ENCODE measurements around the gene SBNO2. TPM values are rescaled to one million over a fixed set of nuclear protein-coding genes. Genes with fewer than 3 reads are reported as not detected.

SBNO2 gene
- total RNA-seq, 1 experiment from 2014 or later: 123 TPM

- CTCF ChIA-PET: interaction anchor here (0.5 kb wide), 1 partner anchor 51 kb away, joined by 4 read pairs; no protein-coding TSS in a partner anchor
- POLR2A ChIA-PET: interaction anchor here (0.6 to 6.6 kb wide), 17 partner anchors 9 to 165 kb away, joined by 3 to 73 read pairs (median 5); partner anchors contain the start of genes ARHGAP45 and CNN2
- DNase-seq (ENCODE audit: unreplicated experiment): peak; percentile 73
- Mint-ChIP-seq H3K4me1 (ENCODE audit: insufficient read depth, unreplicated experiment) (peaks cover 6% of the 10 kb centered on the region), H3K9me3 (ENCODE audit: unreplicated experiment) (no peaks in the 10 kb centered on the region), H3K27ac (ENCODE audit: low read depth, unreplicated experiment) (no peak overlapping the region), H3K36me3 (ENCODE audit: insufficient read depth, unreplicated experiment) (peaks cover 59% of the 10 kb centered on the region), H3K27me3 (ENCODE audit: insufficient read depth, unreplicated experiment) (no peaks in the 10 kb centered on the region), H3K4me3 (ENCODE audit: unreplicated experiment) (peak overlapping the region; percentile 71)
- TF ChIP-seq CTCF (IDR thresholded peaks at IDR 0.05; ENCODE audit: unreplicated experiment): no peak
- intact Hi-C loops (cut with micrococcal nuclease): loop anchor here (5.0 kb wide), 2 partner anchors 37 to 78 kb away; partner anchors contain the start of gene ARHGAP45
- no TSS peak for BruUV-seq (replicated peaks)
These were observed 69.6 kb downstream of the SBNO2 start for GRCh38 chr19:1104311-1105007.

DNA sequence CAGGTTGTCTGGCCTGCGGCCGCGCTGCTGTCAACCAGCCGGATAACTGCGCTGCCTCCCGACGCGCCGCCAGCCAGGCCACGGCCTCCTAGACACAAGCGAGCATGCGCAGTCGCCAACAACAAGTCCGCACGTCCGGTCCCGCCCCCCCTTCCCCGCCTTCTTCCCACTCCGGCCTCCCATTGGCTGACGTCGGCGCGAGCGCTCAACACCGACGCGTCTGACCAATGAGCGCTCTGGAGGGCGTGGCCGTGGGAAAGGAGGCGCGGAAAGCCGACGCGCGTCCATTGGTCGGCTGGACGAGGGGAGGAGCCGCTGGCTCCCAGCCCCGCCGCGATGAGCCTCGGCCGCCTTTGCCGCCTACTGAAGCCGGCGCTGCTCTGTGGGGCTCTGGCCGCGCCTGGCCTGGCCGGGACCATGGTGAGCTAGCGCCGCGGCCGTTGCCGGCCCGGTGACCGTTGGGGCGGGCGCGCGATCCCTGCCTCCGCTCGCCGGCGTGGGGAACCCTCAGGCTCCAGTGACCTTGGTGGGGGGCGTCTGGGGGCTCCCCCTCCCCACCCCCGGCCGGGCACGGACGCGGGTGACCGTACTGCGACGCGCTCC, 70.3 kb downstream of the SBNO2 start, which contains the start of gene GPX4:
GPX4 (plus strand) TSS at position 287 of the 603 bp plus-strand sequence; CDS start at position 337, 50 bp downstream.
- Mint-ChIP-seq H3K27ac (ENCODE audit: low read depth, unreplicated experiment) (peak within 1 kb of the TSS; percentile 78), H3K27me3 (ENCODE audit: insufficient read depth, unreplicated experiment) (no peaks in the 10 kb centered on the region), H3K4me1 (ENCODE audit: insufficient read depth, unreplicated experiment) (peaks cover 10% of the 10 kb centered on the region), H3K36me3 (ENCODE audit: insufficient read depth, unreplicated experiment) (peaks cover 53% of the 10 kb centered on the region), H3K9me3 (ENCODE audit: unreplicated experiment) (peaks cover 2% of the 10 kb centered on the region), H3K4me3 (ENCODE audit: unreplicated experiment) (peak within 1 kb of the TSS; percentile 71)
- ChIA-PET CTCF (interaction anchor here (0.5 to 1.3 kb wide), 3 partner anchors 39 to 161 kb away, joined by 3 to 4 read pairs (median 3); no protein-coding TSS in a partner anchor), POLR2A (interaction anchor here (0.6 to 6.6 kb wide), 21 partner anchors 10 to 166 kb away, joined by 3 to 73 read pairs (median 4); partner anchors contain the start of genes ARHGAP45 and CNN2)
- no peak for TF ChIP-seq CTCF (IDR thresholded peaks at IDR 0.05; ENCODE audit: unreplicated experiment)
- BruUV-seq (replicated peaks): no TSS peak
- intact Hi-C loops (cut with micrococcal nuclease): loop anchor here (5.0 kb wide), 2 partner anchors 37 to 78 kb away; partner anchors contain the start of gene ARHGAP45
- peak; percentile 100 for DNase-seq (ENCODE audit: unreplicated experiment)

GRCh38 chr19:1103132-1103707, 70.8 kb downstream of the SBNO2 start:
- peaks cover 16% of the 10 kb centered on the region for H3K4me1 Mint-ChIP-seq (ENCODE audit: insufficient read depth, unreplicated experiment)
- TSS peak; percentile 78 for BruUV-seq (replicated peaks)
- H3K4me3 Mint-ChIP-seq (ENCODE audit: unreplicated experiment): peak overlapping the region; percentile 71
- peak; percentile 47 for DNase-seq (ENCODE audit: unreplicated experiment)
- intact Hi-C loops (cut with micrococcal nuclease): loop anchor here (5.0 kb wide), 2 partner anchors 36 to 79 kb away; partner anchors contain the start of gene ARHGAP45
- peaks cover 6% of the 10 kb centered on the region for H3K9me3 Mint-ChIP-seq (ENCODE audit: unreplicated experiment)
- H3K27me3 Mint-ChIP-seq (ENCODE audit: insufficient read depth, unreplicated experiment): no peaks in the 10 kb centered on the region
- peaks cover 48% of the 10 kb centered on the region for H3K36me3 Mint-ChIP-seq (ENCODE audit: insufficient read depth, unreplicated experiment)
- peak overlapping the region; percentile 78 for H3K27ac Mint-ChIP-seq (ENCODE audit: low read depth, unreplicated experiment)
- TF ChIP-seq CTCF (IDR thresholded peaks at IDR 0.05; ENCODE audit: unreplicated experiment): no peak
- CTCF ChIA-PET: interaction anchor here (0.6 to 1.3 kb wide), 5 partner anchors 35 to 162 kb away, joined by 3 read pairs; no protein-coding TSS in a partner anchor
- POLR2A ChIA-PET: interaction anchor here (0.6 to 6.6 kb wide), 38 partner anchors 8 to 487 kb away, joined by 3 to 73 read pairs (median 4); partner anchors contain the start of genes ABCA7, ARHGAP45, CIRBP and CNN2

Measured in MCF 10A (cell line).